OCI-LY3 (cell line): ENCODE measurements around the gene ADRA2B.
"Not testable (repeated sequence)": the region's sequence is repeated elsewhere in the genome, so short reads cannot be mapped to it uniquely, and the experiment has no call there.

ENCODE experiments used
- CTCF ChIP-seq: fragments of 200-600, 300-600 bp; sonication (generic); IDR thresholded peaks from 2 replicates; pipeline ENCODE4 v1.5.1; 2014; ENCODE audit warnings: antibody characterized with exemption, low read length, low read depth
- EZH2phosphoT487 ChIP-seq: fragments of 200-600 bp; shearing (Covaris generic); IDR thresholded peaks from 2 replicates; pipeline ENCODE4 v1.6.1; 2018; ENCODE audit warnings: antibody characterized with exemption, mixed run types, low read depth

- not testable (repeated sequence) for TF ChIP-seq CTCF, EZH2phosphoT487
These were observed 44.3 kb downstream of the ADRA2B start for GRCh38 chr2:96071977-96072491.
